GM12872 (cell line): ENCODE data around the gene PRRT1.

Experiments
- CTCF ChIP-seq: IDR thresholded peaks from 3 replicates; pipeline ENCODE4 v1.5.1; 2011; ENCODE audit warnings: low read depth, mild to moderate bottlenecking, low read length, moderate library complexity; ENCODE audit not compliant: insufficient read depth

Gene PRRT1

GRCh38 chr6:32112431-32112980 lies 39.2 kb downstream of the PRRT1 start:
- no peak for TF ChIP-seq CTCF

GRCh38 chr6:32111424-32112066 lies 40.2 kb downstream of the PRRT1 start:
- TF ChIP-seq CTCF, result no peak

GRCh38 chr6:32110632-32111031 lies 41.1 kb downstream of the PRRT1 start:
- no peak for TF ChIP-seq CTCF

- no peak for TF ChIP-seq CTCF
Measured at GRCh38 chr6:32109765-32110160, 42.0 kb downstream of the PRRT1 start.

GRCh38 chr6:32109114-32109764 lies 42.5 kb downstream of the PRRT1 start, which contains the start of gene TNXB:
TSS of gene TNXB (minus strand) at chr6:32109338. CDS start at chr6:32098198, 11,140 bp downstream.
- no peak for TF ChIP-seq CTCF

GRCh38 chr6:32108727-32109113 lies 43.0 kb downstream of the PRRT1 start:
- TF ChIP-seq CTCF, result no peak

- TF ChIP-seq CTCF, result no peak
Measured at GRCh38 chr6:32108094-32108627, 43.6 kb downstream of the PRRT1 start.
